HEK293 (cell line): Measurements from ENCODE around the gene NOX3.
A peak's percentile ranks its signal among the peaks of the same experiment; 100 is the strongest.

Experiments used
- CTCF ChIA-PET: fragments of 350-600 bp; formaldehyde crosslinking; extraction: SDS; loops from one replicate; lab custom pipeline; 2021; ENCODE audit warnings: antibody characterized with exemption; lab: Yijun Ruan, JAX
- POLR2A ChIA-PET: fragments of 300-600 bp; formaldehyde crosslinking; extraction: SDS; loops from one replicate; lab custom pipeline; 2020; ENCODE audit warnings: antibody characterized with exemption, inconsistent platforms; lab: Yijun Ruan, JAX
- H3K27ac ChIP-seq: fragments of 200-500 bp; sonication (Bioruptor generic); 2 replicates; pipeline ENCODE4 v1.5.1; 2014; ENCODE audit warnings: low read depth, low read length, control low read depth, inconsistent platforms; ENCODE audit errors: extremely low read depth
- H3K36me3 ChIP-seq, 2 experiments: fragments of 200-500 bp in 1 of 2; sonication (Bioruptor generic) in 1 of 2; 1 replicate in 1 of 2; 2 replicates in 1 of 2; pipeline ENCODE4 v1.5.1; 2014 to 2017; ENCODE audit warnings: inconsistent platforms in 2 of 2, low read length in 2 of 2; ENCODE audit not compliant: control insufficient read depth in 2 of 2, insufficient read depth in 1 of 2
- H3K4me1 ChIP-seq: fragments of 200-500 bp; sonication (Bioruptor generic); 2 replicates; pipeline ENCODE4 v1.5.1; 2014; ENCODE audit warnings: mild to moderate bottlenecking, low read length, inconsistent platforms; ENCODE audit not compliant: control insufficient read depth, insufficient read depth
- H3K4me3 ChIP-seq: 2 replicates; pipeline ENCODE4 v1.5.1; 2011; ENCODE audit warnings: low read depth, mild to moderate bottlenecking, control low read depth, low read length, moderate library complexity
- H3K9me3 ChIP-seq: fragments of 200-500 bp; sonication (Bioruptor generic); 2 replicates; pipeline ENCODE4 v1.5.1; 2014; ENCODE audit warnings: low read depth, low read length, inconsistent platforms; ENCODE audit not compliant: control insufficient read depth, insufficient read depth
- FEZF1 ChIP-seq: fragments of 450-650 bp; formaldehyde crosslinking; IDR thresholded peaks from 2 replicates; pipeline ENCODE4 v1.5.1; 2016; ENCODE audit warnings: missing biosample characterization, missing genetic modification characterization
- GLI4 ChIP-seq: fragments of 450-650 bp; formaldehyde crosslinking; IDR thresholded peaks from 2 replicates; pipeline ENCODE4 v1.5.1; 2016; ENCODE audit warnings: missing biosample characterization, missing genetic modification characterization
- KLF9 ChIP-seq: fragments of 450-650 bp; formaldehyde crosslinking; IDR thresholded peaks from 2 replicates; pipeline ENCODE4 v1.5.1; 2016; ENCODE audit warnings: missing biosample characterization, missing genetic modification characterization, low read depth
- OVOL3 ChIP-seq: fragments of 450-650 bp; formaldehyde crosslinking; IDR thresholded peaks from 2 replicates; pipeline ENCODE4 v1.5.1; 2016; ENCODE audit warnings: missing biosample characterization, missing genetic modification characterization
- RBAK ChIP-seq: fragments of 450-650 bp; formaldehyde crosslinking; IDR thresholded peaks from 2 replicates; pipeline ENCODE4 v1.5.1; 2016; ENCODE audit warnings: missing biosample characterization, missing genetic modification characterization
- SP7 ChIP-seq: fragments of 450-650 bp; formaldehyde crosslinking; IDR thresholded peaks from 2 replicates; pipeline ENCODE4 v1.5.1; 2016; ENCODE audit warnings: missing biosample characterization, missing genetic modification characterization
- ZFHX2 ChIP-seq: fragments of 450-650 bp; formaldehyde crosslinking; conservative IDR thresholded peaks from 2 replicates; pipeline ENCODE4 v1.5.1; 2016; ENCODE audit warnings: missing biosample characterization, missing genetic modification characterization
- ZFP37 ChIP-seq: fragments of 450-650 bp; formaldehyde crosslinking; IDR thresholded peaks from 2 replicates; pipeline ENCODE4 v1.5.1; 2016; ENCODE audit warnings: missing biosample characterization, missing genetic modification characterization
- ZFP41 ChIP-seq: fragments of 450-650 bp; formaldehyde crosslinking; IDR thresholded peaks from 2 replicates; pipeline ENCODE4 v1.5.1; 2016; ENCODE audit warnings: missing biosample characterization, missing genetic modification characterization, borderline replicate concordance
- ZIC2 ChIP-seq: fragments of 450-650 bp; formaldehyde crosslinking; IDR thresholded peaks from 2 replicates; pipeline ENCODE4 v1.5.1; 2016; ENCODE audit warnings: missing biosample characterization, missing genetic modification characterization
- ZNF121 ChIP-seq: fragments of 450-650 bp; formaldehyde crosslinking; IDR thresholded peaks from 2 replicates; pipeline ENCODE4 v1.5.1; 2016; ENCODE audit warnings: missing biosample characterization, missing genetic modification characterization
- ZNF239 ChIP-seq: fragments of 450-650 bp; formaldehyde crosslinking; IDR thresholded peaks from 2 replicates; pipeline ENCODE4 v1.5.1; 2016; ENCODE audit warnings: missing biosample characterization, missing genetic modification characterization
- ZNF292 ChIP-seq: fragments of 450-650 bp; formaldehyde crosslinking; IDR thresholded peaks from 2 replicates; pipeline ENCODE4 v1.5.1; 2016; ENCODE audit warnings: low read depth, missing biosample characterization, missing genetic modification characterization, borderline replicate concordance
- ZNF350 ChIP-seq: fragments of 450-650 bp; formaldehyde crosslinking; IDR thresholded peaks from 2 replicates; pipeline ENCODE4 v1.5.0; 2017; ENCODE audit warnings: missing biosample characterization, mild to moderate bottlenecking, missing genetic modification characterization
- ZNF394 ChIP-seq: fragments of 450-650 bp; formaldehyde crosslinking; IDR thresholded peaks from 2 replicates; pipeline ENCODE4 v1.5.1; 2016; ENCODE audit warnings: missing biosample characterization, missing genetic modification characterization, mild to moderate bottlenecking, moderate library complexity, borderline replicate concordance
- ZNF501 ChIP-seq: fragments of 450-650 bp; formaldehyde crosslinking; IDR thresholded peaks from 2 replicates; pipeline ENCODE4 v1.5.1; 2016; ENCODE audit warnings: missing biosample characterization, missing genetic modification characterization
- ZNF664 ChIP-seq: fragments of 450-650 bp; formaldehyde crosslinking; IDR thresholded peaks from 2 replicates; pipeline ENCODE4 v1.5.1; 2016; ENCODE audit warnings: missing biosample characterization, missing genetic modification characterization
- ZNF677 ChIP-seq: fragments of 450-650 bp; IDR thresholded peaks from 2 replicates; pipeline ENCODE4 v1.5.0; 2018; ENCODE audit warnings: missing biosample characterization, mild to moderate bottlenecking, missing genetic modification characterization, moderate library complexity
- ZNF701 ChIP-seq: fragments of 450-650 bp; formaldehyde crosslinking; IDR thresholded peaks from 2 replicates; pipeline ENCODE4 v1.5.1; 2016; ENCODE audit warnings: missing biosample characterization, missing genetic modification characterization
- ZNF830 ChIP-seq: fragments of 450-650 bp; IDR thresholded peaks from 2 replicates; pipeline ENCODE4 v1.5.0; 2018; ENCODE audit warnings: missing biosample characterization, missing genetic modification characterization, low read depth, mild to moderate bottlenecking, moderate library complexity
- TF ChIP-seq, protein P1 (sequence below): fragments of 450-650 bp; formaldehyde crosslinking; IDR thresholded peaks from 2 replicates; pipeline ENCODE4 v1.5.1; 2016; ENCODE audit warnings: missing biosample characterization, missing genetic modification characterization
- TF ChIP-seq, protein P2 (sequence below): fragments of 450-650 bp; formaldehyde crosslinking; conservative IDR thresholded peaks from 2 replicates; pipeline ENCODE4 v1.5.1; 2016; ENCODE audit warnings: low read depth, missing biosample characterization, missing genetic modification characterization
- TF ChIP-seq, protein P3 (sequence below): IDR thresholded peaks from 2 replicates; pipeline ENCODE4 v1.6.1; 2011; ENCODE audit warnings: mild to moderate bottlenecking, low read depth, low read length, borderline replicate concordance
- TF ChIP-seq, protein P4 (sequence below): fragments of 450-650 bp; formaldehyde crosslinking; optimal IDR thresholded peaks from 2 replicates; pipeline ENCODE3; 2016; ENCODE audit warnings: missing biosample characterization, mild to moderate bottlenecking, missing genetic modification characterization
- TF ChIP-seq, protein P5 (sequence below): fragments of 450-650 bp; formaldehyde crosslinking; IDR thresholded peaks from 2 replicates; pipeline ENCODE4 v1.5.1; 2016; ENCODE audit warnings: missing biosample characterization, missing genetic modification characterization
- TF ChIP-seq, protein P6 (sequence below): fragments of 450-650 bp; formaldehyde crosslinking; IDR thresholded peaks from 2 replicates; pipeline ENCODE4 v1.5.1; 2016; ENCODE audit warnings: missing biosample characterization, missing genetic modification characterization

Gene NOX3

DNA sequence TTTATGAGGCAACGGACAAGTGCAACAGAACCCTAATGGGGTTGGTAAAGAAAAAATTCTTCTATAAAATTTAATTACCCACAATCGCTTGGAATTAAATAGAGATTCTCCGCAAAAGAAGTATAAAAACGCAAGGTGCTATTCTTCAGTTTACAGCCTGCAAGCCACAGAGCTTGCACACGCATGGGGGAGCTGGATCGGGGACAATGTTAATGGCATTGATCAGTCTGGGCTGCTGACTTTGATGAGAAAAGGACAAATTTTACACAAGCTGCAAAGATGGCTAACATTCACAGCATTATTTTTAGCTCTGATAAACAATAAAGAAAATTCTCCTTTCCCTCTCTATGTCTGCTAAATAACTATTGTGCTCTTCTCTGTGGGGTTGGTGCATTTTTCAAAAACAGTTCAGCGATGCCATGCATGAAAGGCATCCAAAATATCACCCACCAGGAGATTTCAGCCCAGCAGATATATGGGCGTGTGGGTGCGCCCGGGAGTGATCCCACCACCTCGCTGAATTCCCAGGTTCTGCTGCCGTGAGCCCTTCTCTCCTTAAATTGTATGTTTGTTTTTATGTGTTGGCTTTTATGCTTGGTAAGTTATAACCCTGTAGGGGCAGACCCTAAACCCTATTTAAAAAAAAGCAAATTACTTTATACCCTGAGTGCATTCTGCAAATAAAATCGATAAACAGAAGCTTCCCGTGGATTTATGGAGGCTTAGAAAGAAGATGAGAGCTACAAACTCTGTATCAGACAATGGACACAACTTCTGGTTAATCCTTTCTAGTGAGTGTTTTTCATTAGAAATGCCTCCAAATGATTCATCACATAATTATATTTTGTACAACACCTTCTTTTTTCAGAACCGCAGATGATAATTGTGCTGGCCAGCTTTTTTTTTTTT, 55.6 kb downstream of the NOX3 start:
- ChIA-PET CTCF (interaction anchor here (0.5 to 0.6 kb wide), 3 partner anchors 9 to 1233 kb away, joined by 3 read pairs; no protein-coding TSS in a partner anchor), POLR2A (no interaction called here)
- Histone ChIP-seq H3K4me1 (peaks cover 3% of the 10 kb centered on the region), H3K4me3 (no peak overlapping the region), H3K27ac (no peak overlapping the region), H3K36me3 (no peaks in the 10 kb centered on the region), H3K9me3 (no peaks in the 10 kb centered on the region)
- TF ChIP-seq ZNF677 (tag by site-specific recombination): no peak
- TF ChIP-seq, protein P1, sequence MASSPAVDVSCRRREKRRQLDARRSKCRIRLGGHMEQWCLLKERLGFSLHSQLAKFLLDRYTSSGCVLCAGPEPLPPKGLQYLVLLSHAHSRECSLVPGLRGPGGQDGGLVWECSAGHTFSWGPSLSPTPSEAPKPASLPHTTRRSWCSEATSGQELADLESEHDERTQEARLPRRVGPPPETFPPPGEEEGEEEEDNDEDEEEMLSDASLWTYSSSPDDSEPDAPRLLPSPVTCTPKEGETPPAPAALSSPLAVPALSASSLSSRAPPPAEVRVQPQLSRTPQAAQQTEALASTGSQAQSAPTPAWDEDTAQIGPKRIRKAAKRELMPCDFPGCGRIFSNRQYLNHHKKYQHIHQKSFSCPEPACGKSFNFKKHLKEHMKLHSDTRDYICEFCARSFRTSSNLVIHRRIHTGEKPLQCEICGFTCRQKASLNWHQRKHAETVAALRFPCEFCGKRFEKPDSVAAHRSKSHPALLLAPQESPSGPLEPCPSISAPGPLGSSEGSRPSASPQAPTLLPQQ (tag by site-specific recombination): no peak
- no peak for TF ChIP-seq ZNF350
- no peak for TF ChIP-seq ZFP41 (tag by site-specific recombination)
- peak; percentile 44; the same call in 1 of the 2 replicates for TF ChIP-seq ZFHX2 (tag by site-specific recombination)
- no peak for TF ChIP-seq ZNF239 (tag by site-specific recombination)
- TF ChIP-seq ZNF701 (tag by site-specific recombination): no peak
- no peak for TF ChIP-seq ZNF394 (tag by site-specific recombination)
- TF ChIP-seq ZNF292 (tag by site-specific recombination): no peak
- TF ChIP-seq, protein P2, sequence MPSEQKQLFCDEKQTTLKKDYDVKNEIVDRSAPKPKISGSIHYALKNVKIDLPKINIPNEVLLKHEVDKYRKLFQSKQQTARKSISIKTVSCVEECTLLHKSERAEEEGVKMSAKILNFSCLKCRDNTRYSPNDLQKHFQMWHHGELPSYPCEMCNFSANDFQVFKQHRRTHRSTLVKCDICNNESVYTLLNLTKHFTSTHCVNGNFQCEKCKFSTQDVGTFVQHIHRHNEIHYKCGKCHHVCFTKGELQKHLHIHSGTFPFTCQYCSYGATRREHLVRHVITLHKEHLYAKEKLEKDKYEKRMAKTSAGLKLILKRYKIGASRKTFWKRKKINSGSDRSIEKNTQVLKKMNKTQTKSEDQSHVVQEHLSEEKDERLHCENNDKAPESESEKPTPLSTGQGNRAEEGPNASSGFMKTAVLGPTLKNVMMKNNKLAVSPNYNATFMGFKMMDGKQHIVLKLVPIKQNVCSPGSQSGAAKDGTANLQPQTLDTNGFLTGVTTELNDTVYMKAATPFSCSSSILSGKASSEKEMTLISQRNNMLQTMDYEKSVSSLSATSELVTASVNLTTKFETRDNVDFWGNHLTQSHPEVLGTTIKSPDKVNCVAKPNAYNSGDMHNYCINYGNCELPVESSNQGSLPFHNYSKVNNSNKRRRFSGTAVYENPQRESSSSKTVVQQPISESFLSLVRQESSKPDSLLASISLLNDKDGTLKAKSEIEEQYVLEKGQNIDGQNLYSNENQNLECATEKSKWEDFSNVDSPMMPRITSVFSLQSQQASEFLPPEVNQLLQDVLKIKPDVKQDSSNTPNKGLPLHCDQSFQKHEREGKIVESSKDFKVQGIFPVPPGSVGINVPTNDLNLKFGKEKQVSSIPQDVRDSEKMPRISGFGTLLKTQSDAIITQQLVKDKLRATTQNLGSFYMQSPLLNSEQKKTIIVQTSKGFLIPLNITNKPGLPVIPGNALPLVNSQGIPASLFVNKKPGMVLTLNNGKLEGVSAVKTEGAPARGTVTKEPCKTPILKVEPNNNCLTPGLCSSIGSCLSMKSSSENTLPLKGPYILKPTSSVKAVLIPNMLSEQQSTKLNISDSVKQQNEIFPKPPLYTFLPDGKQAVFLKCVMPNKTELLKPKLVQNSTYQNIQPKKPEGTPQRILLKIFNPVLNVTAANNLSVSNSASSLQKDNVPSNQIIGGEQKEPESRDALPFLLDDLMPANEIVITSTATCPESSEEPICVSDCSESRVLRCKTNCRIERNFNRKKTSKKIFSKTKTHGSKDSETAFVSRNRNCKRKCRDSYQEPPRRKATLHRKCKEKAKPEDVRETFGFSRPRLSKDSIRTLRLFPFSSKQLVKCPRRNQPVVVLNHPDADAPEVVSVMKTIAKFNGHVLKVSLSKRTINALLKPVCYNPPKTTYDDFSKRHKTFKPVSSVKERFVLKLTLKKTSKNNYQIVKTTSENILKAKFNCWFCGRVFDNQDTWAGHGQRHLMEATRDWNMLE (tag by site-specific recombination): no peak
- 0 out of 2 replicates have a peak, but pooled peaks have one; percentile 14 for TF ChIP-seq SP7 (tag by site-specific recombination)
- TF ChIP-seq, protein P3, sequence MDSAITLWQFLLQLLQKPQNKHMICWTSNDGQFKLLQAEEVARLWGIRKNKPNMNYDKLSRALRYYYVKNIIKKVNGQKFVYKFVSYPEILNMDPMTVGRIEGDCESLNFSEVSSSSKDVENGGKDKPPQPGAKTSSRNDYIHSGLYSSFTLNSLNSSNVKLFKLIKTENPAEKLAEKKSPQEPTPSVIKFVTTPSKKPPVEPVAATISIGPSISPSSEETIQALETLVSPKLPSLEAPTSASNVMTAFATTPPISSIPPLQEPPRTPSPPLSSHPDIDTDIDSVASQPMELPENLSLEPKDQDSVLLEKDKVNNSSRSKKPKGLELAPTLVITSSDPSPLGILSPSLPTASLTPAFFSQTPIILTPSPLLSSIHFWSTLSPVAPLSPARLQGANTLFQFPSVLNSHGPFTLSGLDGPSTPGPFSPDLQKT: no peak
- TF ChIP-seq ZNF121 (tag by site-specific recombination): no peak
- no peak for TF ChIP-seq ZNF664
- TF ChIP-seq KLF9 (tag by site-specific recombination): no peak
- no peak for TF ChIP-seq OVOL3
- no peak for TF ChIP-seq GLI4 (tag by site-specific recombination)
- TF ChIP-seq, protein P4, sequence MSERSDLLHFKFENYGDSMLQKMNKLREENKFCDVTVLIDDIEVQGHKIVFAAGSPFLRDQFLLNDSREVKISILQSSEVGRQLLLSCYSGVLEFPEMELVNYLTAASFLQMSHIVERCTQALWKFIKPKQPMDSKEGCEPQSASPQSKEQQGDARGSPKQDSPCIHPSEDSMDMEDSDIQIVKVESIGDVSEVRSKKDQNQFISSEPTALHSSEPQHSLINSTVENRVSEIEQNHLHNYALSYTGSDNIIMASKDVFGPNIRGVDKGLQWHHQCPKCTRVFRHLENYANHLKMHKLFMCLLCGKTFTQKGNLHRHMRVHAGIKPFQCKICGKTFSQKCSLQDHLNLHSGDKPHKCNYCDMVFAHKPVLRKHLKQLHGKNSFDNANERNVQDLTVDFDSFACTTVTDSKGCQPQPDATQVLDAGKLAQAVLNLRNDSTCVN: no peak
- TF ChIP-seq, protein P5, sequence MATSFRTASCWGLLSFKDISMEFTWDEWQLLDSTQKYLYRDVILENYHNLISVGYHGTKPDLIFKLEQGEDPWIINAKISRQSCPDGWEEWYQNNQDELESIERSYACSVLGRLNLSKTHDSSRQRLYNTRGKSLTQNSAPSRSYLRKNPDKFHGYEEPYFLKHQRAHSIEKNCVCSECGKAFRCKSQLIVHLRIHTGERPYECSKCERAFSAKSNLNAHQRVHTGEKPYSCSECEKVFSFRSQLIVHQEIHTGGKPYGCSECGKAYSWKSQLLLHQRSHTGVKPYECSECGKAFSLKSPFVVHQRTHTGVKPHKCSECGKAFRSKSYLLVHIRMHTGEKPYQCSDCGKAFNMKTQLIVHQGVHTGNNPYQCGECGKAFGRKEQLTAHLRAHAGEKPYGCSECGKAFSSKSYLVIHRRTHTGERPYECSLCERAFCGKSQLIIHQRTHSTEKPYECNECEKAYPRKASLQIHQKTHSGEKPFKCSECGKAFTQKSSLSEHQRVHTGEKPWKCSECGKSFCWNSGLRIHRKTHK (tag by site-specific recombination): no peak
- no peak for TF ChIP-seq ZNF501 (tag by site-specific recombination)
- TF ChIP-seq ZFP37 (tag by site-specific recombination): peak; percentile 57; the same call in 1 of the 2 replicates
- TF ChIP-seq FEZF1: no peak
- TF ChIP-seq ZNF830 (tag by site-specific recombination): no peak
- TF ChIP-seq, protein P6, sequence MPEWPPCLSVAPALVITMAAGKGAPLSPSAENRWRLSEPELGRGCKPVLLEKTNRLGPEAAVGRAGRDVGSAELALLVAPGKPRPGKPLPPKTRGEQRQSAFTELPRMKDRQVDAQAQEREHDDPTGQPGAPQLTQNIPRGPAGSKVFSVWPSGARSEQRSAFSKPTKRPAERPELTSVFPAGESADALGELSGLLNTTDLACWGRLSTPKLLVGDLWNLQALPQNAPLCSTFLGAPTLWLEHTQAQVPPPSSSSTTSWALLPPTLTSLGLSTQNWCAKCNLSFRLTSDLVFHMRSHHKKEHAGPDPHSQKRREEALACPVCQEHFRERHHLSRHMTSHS (tag by site-specific recombination): no peak
- TF ChIP-seq ZIC2 (tag by site-specific recombination): peak; percentile 49; the same call in 1 of the 2 replicates
- no peak for TF ChIP-seq RBAK
